Measurements from ENCODE around the gene ATP8B4.

DNA sequence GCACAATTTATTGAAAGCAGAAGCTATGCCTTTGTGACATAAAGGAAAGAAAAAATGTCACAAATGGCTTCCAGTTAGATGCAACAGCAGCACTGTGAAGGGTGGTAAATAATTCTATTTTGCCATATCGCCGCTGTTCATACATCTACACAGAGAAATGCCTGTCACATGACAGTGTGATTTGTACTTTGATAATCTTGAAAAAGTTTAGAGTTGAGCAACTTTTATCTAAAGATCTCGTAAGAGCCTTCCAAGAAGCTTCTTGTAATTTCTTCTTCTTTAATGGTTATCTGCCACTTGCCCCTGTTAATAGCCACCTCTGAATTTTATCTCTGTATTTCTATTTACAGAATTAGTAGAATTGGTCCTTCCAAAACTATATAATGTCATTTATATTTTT is 192.3 kb downstream of the ATP8B4 start:
- TF ChIP-seq EZH2phosphoT487 (IDR thresholded peaks at IDR 0.05; ENCODE audit: insufficient read depth, low read depth) = no peak
- TF ChIP-seq EZH2 (IDR thresholded peaks at IDR 0.05; ENCODE audit: insufficient read depth, poor library complexity, severe bottlenecking) = no peak

Measured in GM23248 (cell line).